Fibroblast of skin of abdomen (primary cell): ENCODE data around the gene RHOC.

ENCODE experiments used
- DNase-seq: peaks from one replicate; pipeline ENCODE4 v3.0.0-alpha.2; 2013

The RHOC gene

DNA sequence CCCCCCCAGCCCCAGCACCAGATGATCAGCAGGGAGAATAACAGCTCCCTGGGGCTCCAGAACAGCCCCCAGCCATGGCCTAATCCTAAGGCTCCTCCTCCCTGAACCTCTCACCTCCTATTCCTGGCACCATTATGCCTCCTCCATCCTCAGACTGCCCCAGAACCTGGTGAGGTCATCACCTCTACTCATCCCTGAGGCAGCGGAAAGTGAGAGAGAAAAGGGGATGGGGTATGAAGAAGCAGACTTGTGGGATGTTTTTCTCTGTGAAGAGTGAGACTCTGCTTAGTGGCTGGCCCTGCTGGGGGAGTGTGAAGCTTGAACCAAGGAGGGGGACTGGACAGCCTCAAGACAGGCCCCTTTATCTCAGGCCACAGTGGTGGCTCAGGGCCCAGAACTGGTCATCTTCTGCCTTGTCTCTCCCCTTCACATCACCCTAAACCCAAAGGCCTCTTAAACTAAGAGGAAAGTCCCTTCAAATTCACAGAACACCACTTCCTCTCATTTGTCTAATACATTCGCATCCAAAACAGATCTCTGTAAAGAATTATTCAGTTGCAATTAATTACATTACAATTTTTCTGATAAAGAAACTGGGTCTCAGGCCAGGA lies 10.4 kb upstream of the RHOC start:
- no peak for DNase-seq

DNA sequence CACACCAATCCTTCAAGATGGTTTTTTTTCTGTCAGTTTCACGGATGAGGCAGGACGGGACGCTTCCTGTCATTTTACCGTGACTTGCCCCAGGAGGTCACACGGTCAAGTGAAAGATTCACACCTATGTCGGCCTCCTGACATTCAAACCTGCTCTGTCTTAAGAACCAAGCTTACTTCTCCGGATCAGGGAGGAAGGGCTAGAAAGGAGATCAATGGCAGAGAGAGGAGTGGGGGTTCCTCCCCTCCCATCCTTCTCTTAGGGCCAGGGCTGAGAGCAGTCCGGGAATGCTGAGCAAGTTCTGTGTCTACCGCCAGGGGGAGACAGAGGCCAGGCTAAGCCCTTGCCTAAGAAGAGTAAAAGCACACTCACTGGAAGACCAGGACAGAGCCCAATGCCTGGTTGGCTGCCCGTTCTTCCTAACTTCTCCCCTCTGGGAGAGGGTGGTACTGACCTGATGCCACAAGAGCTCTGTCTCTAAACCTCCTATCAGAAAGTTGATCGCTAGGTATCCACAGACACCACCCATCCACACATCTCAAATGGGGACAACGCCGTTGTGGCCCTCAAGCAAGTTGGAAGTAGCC lies 9.3 kb upstream of the RHOC start:
- peak; percentile 87 for DNase-seq

DNA sequence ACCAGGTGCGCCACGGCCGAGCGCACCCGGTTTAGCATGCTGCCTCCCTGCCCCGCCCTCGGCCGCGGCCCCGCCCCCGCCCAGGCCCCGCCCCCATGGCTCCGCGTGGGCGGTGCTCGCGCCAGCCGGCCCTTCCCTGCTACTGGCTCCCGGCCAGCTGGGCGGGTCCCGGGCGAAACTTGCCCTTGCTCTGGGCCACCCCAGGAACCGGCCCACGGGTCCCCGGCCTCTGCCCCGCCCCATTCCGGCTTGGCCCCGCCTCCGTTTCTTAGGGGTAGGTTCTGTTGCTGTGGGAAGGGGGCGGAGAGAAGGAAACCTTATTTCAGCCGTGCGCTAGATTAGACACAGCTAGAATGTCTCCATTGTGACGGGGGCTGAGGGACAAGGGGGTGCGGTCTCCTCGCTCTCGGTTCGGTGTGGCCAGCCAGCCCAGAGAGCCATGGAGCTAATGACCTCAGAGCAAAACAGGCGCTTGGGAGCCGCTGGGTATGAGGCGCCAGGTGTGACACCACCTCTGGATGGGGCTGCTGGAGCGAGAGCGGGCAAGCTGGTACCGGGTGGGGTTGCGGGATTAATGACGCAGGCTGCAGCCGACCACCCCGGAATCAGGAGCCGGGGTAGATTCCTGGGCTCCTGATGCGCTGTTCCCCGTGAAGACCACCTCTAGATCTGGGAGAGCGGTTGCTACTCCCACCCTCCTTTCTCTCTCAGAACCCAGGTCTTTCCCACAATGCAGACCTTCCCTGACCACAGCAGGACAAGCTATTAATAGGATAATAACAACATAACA lies 8.5 kb upstream of the RHOC start, which contains the start of gene PPM1J:
TSS of gene PPM1J (minus strand) at position 69 of the 790 bp plus-strand sequence. CDS start at position 38, 31 bp downstream.
- DNase-seq, result peak; percentile 86

DNA sequence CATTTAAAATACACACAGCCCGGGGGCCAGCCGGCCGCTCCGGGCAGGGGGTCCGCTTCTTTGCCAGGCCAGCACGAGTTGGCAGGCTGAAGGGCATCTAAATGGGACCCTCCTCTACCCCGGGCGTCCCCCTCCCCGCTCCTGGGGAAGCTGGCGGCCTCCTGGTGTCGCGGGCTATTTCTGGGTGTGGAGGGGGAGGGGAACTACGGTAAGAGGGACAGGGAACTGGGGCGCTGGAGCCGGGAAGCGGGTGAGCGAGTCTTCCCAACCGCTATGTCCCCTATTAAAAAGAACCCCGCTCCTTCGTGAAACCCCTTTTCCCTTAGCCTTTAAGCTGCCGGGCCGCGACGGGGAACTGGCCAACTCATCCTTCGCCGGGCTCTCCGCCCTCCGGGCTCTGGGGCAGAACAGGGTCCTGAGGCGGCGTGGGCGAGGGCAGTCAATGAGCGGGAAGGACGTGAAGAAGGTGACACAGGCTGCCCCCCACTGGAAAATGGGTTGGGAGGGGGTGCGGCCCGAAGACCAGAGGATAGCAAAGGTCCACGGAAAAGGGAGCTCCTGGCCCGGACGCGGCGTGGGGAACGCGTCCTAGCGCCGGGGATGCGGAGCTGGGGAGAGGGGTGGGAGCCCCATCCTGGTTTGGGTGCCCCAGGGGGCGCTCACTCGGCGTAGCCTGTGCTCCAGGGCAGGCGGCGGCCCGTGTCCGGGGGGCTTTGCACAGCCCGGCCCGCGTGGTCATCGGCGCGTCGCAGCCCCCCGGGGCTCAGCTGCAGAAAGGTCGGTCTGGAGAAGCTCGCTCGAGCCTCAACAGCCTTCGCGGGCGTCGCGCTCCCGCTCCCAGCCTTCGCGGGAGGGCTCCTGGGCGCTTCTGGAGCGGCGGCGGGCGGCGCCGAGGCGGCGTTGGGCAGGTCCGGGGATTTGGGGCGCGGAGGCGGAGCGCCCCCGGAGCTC lies 7.7 kb upstream of the RHOC start:
- no peak for DNase-seq

DNA sequence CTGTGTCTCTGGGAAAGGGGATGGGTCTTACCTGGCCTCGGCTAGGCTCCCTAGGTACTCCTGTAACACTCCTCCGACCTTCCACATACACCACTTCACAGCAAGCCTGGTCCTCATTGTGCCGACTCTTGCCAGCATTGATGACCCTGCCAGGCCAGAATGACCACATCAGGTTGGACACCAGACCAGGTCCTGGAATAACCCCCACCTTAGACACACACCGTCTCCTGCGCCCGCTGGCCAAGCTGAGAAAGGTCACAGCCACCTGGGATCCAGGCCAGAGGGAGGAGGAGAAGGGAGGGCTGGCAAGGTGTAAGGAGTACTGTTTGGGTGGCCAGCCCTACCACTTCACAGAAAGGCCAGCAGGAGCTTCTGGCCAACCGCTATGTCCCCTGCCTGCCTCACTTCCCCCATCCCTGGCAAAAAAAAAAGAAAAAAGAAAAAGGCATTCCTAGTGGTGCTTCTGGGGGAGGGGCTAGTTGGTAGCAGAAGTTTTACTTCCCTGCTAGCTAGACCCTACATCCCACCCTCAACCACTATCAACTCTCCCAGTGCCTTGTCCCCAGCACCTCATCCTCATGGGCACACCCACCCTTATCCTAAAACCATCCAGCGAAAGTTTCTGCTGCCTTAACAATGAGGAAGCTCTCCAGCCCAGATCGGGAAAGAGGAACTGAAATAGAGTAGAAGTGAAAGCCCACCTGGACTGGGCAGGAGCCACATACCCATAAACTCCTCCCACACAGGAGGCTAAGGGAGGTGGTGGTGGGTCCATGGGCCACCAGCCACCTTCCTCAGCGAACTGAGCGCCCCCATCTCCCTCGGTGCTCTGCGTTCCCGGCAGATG lies 6.8 kb upstream of the RHOC start:
- no peak for DNase-seq

DNA sequence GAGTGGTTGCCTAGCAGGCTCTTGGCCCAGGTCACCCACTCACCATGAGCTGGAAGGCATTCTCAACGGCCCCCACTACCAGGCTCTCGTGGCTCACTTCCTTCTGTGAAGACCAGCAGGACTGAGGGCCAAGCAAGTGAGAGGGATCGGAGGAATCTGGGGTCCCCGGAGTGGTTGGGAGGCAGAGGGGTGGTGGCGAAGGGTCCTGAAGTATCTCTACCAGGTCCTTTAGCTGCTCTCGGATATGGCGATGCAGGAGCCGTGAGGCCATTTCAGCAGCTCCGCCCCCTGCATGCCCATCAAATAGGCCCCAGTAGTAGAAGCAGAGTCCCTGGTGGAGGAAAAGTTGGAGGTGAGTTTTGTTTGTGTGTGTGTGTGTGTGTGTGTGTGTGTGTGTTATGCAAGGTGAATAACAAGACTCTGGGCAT lies 5.8 kb upstream of the RHOC start:
- no peak for DNase-seq

DNA sequence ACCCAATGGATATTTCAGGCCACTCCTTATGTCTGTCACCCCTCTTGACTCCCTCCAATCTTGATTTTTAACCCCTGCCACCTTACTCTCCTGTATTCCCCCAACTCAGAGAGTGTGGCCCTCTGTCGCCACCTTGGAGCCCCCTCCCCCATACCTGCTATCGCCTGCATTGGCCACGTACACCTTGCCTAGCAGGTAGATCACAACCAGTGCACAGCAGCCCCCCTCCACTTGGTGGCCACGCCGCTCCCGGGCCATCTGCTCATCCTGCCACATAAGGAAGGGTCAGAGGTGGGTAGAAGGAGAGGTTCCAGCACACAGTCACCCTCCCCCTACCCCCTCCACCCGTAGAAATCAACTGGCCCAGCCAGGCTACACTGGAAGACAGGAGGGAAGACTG lies 5.3 kb upstream of the RHOC start:
- no peak for DNase-seq

DNA sequence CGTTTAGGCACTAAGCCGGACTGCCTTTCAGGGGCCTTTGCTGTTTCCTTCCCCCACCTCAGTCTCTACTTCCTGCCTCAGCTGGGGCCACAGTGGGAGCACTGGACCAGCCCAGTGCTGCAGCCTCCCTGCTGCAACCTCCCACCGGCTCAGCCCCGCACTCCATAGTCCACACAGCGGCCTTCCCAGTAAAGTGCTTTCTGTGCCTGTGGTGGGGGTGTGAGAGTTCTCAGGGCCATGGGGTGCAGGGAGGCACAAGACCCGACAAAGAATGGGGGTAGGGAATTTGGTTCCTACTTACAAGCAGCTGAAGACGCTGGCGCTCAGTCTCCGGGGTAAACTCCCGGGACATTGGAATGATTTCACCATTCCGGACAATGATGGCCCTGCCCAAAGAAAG lies 4.7 kb upstream of the RHOC start:
- DNase-seq, result no peak

DNA sequence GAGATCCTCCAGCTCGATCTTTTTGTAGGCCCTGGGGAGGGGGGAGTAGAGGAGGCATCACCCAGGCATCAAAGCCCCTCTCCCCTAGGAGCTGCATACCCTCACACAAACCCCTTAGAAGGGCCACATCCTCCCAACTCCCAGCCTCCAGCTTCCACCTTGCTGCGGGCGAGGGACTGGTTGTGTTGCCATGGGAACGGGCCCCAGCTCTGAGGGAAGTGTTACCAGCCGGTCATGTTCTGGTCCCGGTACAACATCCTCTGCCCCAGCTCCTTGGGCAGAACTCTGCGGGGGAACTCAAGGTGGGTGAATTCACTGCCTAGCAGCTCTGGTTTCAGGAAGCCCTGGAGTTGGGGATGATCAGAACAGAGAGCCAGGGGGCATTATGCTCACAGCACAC lies 4.1 kb upstream of the RHOC start:
- no peak for DNase-seq

DNA sequence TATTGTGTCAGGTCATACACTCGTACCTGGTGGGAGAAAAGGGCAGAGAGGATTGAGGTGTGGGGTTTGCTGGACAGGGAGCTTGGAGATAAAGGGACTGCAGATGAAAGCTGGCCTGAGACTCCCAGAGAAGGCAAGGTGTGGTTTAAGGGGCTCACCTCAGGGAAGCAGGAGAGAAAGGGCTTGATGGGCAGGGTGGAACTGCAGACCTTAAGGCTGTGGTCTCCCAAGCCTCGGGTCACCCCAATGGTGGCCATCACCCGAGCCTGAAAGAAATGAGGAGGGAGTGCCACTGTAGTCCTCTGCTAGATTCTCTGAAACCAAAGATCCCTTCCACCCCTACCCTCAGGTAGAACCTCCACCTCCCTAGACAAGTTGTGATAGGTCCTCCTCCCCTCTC lies 3.7 kb upstream of the RHOC start:
- no peak for DNase-seq

DNA sequence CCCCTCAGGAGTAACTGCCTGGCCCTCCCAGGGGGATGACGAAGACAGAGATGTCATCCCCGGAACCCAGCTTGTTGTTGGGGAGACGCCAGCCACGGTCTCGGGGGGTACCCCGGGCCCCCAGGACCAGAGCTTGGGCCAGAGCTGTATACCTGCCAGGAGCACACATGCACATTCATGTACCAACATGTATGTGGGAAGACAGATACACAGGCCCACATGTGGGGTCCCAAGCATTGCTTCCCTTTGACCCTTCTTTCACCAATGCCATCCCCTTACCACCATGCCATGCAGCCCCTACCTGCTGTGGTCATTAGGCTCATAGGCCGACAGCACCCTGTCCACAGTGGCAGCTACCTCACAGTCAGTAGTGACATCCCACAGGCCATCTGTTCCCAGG lies 3.2 kb upstream of the RHOC start:
- DNase-seq, result no peak

DNA sequence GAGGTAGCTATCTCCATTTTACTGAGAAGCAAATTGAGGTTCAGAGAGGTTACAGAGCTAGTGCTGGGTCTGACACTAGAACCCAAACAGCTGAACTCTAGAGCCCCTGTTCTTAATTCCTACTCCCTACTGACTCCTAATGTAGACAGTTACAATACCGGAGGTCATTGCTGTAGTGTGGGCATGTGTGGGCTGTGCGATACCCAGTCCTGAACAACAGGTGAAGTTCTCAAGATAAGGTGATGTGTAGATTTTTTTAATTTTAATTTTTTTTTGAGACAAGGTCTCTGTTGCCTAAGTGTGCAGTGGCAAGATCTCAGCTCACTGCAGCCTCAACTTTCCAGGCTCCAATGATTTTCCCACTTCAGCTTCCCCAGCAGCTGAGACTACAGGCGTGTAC lies 1.6 kb upstream of the RHOC start:
- no peak for DNase-seq

DNA sequence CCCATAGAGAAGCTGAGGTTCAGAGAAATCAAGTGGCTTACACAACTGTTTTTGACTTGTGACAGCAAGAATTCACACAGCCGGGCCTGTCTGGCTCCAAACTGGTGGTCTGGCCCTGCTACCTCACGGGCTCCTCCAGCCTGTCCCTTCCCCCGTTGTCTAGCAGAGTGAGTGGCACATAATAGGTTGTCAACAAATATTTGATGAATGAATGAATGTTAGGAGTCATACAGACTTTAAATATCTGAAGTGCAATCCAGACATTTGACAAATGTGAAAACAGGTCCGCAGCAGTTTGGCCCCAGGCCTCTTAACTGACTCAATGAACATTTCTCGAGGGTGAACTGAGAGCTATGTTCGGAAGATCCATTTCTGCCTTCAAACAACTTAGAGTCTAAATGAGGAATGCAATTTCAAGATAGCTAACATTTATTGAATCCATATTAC lies 1.1 kb upstream of the RHOC start:
- no peak for DNase-seq

DNA sequence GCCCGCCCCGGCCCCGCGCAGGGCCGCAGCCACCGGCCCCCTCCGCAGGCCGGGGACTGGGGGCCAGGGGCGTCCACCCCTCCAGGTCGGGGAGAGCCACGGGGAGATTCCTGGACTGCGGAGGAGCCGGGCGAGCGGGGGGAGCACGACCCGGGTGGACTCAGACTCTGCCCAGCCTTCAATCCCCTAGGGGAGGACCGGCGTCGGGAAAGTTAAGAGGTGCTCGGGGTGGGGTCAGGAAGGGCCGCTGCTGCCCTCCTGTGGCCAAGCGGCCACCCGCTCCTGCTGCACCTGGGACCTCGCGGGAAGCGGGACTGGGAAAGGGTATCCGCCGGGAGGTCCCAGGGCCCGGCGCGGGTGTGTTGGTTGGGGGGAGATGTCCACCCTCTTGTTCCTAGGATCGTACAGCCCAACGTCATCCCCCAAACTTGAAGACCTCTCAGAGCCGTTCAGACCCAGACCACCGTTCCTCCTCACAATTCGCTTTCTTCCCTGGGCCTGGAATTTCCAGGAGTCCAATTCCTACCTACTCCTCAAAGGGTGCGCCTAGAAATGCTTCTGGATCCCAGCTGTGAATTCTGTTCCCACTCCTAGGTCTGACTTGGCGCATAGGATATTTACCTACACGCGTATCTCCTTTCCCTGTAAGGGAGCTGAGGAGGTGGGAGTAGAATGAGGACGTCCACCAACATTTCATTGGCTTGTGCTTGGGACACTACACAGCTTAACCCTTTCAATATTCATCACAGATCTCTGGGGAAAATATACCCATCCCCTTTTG lies 484 bp upstream of the RHOC start:
- peak; percentile 86 for DNase-seq

DNA sequence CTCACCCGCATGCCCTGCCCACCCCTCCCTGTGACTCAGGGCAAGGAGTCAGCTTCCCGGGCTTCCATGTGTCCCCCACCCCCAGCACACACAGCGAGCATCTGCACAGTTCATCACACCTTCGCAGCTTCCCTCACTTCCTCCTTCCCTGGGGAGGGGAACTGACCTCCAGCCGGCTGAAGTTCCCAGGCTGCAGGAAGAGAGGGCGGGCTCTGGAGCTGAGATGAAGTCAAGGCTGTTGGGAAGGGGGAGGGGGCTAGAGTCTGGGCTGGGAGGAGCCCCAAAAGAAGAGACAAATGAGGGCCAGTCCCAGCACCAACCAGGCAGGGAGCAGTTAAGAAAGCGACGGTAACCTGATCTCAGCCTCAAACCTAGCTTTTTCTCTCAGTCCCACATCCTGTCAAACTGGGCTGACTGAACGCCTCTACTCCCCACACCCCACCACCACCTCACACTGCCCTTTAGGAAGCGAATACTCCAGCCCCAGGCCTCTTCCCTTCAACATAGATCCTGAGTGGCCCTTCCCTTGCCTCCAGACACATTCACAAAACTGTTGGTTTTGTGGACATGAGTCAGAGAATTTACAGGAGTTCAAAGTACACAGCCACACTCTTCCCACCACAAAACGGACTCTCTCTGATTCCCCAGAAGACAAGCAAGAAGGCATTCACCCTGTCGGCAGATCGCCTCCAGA lies 1.8 kb downstream of the RHOC start:
- peak; percentile 97 for DNase-seq

DNA sequence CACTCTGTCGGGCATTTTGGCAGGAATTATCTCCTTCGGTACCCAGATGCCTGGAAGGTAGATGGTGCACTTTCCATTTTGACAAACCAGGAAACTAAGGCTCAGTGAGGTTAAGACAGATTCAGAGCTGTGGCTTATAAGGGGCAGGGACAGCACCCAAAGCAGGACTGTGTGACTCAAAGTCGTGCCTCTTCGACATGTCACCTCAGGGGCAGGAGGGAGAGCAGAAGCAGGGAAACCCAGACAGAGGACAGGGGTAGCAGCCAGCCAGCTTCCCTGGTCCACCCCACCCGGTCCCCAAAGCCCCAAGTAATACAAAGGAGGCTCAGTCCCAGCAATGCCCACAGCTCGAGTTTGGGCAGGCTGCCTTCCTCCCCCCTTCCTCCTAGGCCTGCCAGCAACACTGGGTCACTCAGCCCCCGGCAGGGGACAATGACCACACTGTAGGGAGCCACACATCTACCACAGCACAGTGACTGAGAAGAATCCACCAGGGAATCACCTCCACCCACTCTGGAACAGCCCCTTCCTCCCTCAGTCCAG lies 2.5 kb downstream of the RHOC start:
- no peak for DNase-seq

DNA sequence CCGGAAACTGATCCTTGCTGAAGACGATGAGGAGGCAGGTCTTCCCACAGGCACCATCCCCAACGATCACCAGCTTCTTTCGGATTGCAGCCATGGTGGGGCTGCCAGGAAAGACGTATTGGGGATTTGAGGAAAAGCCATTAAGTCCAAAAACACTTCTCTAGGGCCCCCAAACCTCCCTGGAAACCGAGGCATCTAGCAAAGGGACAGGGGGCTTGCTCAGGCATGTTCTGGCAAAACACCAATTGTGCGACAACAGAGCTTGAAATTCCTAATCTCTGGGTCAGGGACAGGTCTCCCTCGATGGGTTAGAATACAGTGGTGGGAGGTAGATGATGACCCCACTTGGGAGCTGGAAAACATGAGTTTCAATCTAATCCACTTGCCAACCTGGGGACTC lies 3.2 kb downstream of the RHOC start:
- no peak for DNase-seq

DNA sequence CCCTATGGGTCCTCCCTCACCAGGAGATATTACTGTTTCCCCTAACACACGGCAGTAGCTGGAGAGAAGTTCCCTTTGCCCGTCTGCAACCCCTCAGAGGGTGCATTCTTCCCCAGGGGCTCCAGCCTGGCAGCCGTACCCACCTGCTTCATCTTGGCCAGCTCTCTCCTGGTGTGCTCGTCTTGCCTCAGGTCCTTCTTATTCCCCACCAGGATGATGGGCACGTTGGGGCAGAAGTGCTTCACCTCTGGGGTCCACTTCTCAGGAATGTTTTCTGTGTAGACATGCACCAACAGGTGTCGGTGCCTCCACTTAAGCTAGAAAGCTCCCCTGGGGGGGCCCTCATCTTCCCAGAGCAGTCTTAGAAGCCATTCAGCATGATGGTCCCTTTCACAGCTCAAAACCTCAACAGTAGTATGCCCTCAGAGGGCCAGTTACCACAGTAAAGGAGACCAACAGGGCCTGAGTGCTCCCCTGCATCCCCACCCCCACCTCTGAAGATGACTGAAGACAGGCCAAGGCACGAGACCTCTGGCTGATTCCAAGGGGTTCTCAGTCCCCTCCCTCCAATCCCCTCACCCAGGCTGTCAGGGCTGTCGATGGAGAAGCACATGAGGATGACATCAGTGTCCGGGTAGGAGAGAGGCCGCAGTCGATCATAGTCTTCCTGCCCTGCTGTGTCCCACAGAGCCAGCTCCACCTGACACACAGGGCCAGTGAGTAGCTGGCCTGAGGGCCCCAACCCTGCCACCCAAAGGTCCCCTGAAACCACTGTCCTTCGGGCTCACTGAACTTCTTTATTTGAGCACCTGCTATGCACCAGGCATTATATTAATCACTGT lies 4.3 kb downstream of the RHOC start:
- DNase-seq, result no peak

DNA sequence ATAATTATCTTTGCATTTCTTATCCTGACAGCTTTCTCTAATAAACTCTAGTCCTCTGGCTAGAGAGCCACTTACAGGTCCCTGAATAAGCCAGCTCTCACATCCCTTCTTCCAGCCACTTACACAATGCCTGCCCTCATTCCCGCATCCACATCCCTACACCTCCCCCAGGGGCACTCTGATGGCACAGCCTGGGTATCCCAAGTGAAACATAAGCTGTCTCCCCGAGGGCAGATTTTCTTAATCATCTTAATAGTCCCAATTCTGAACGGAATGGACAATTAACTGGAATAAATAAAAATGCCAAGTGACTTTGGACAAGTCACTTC lies 4.9 kb downstream of the RHOC start:
- no peak for DNase-seq
